Loucy (cell line): ENCODE results near the gene ABCF1.

Source experiments
- CTCF ChIP-seq: fragments of 200-600 bp; sonication (generic); conservative IDR thresholded peaks from 2 replicates; pipeline ENCODE4 v1.5.1; 2014; ENCODE audit warnings: mild to moderate bottlenecking, antibody characterized with exemption, low read length
- EZH2phosphoT487 ChIP-seq: fragments of 200-600 bp; IDR thresholded peaks from 2 replicates; pipeline ENCODE4 v1.6.1; 2018; ENCODE audit warnings: antibody characterized with exemption, mild to moderate bottlenecking, moderate library complexity, borderline replicate concordance

- TF ChIP-seq CTCF (peak; percentile 98), EZH2phosphoT487 (no peak)
These were observed 29.5 kb upstream of the ABCF1 start for GRCh38 chr6:30541515-30542403.
